SJSA1 (cell line): ENCODE data around the gene ZSCAN18. TPM values are rescaled to one million over a fixed set of nuclear protein-coding genes. Genes with fewer than 3 reads are reported as not detected.

Source experiments
- DNase-seq, 2 experiments: peaks; one replicate each; pipeline ENCODE4 v3.0.0-alpha.2; 2015 to 2020; ENCODE audit warnings: low spot score in 2 of 2, low read depth in 1 of 2
- H3K27ac ChIP-seq: fragments of 250-450 bp; sonication (Bioruptor Pico); 2 replicates; pipeline ENCODE4 v1.5.1; 2020; ENCODE audit warnings: mild to moderate bottlenecking, moderate library complexity
- H3K27me3 ChIP-seq: fragments of 250-450 bp; sonication (Bioruptor Pico); replicated peaks from 2 replicates; pipeline ENCODE4 v1.5.1; 2020; ENCODE audit warnings: mild to moderate bottlenecking, moderate library complexity
- H3K36me3 ChIP-seq: fragments of 250-450 bp; sonication (Bioruptor Pico); 2 replicates; pipeline ENCODE4 v1.5.1; 2020; ENCODE audit warnings: mild to moderate bottlenecking
- H3K4me1 ChIP-seq: fragments of 250-450 bp; sonication (Bioruptor Pico); replicated peaks from 2 replicates; pipeline ENCODE4 v1.6.1; 2021; ENCODE audit warnings: mild to moderate bottlenecking
- H3K4me3 ChIP-seq: fragments of 250-450 bp; sonication (Bioruptor Pico); 2 replicates; pipeline ENCODE4 v1.5.1; 2020; ENCODE audit warnings: mild to moderate bottlenecking
- H3K9me3 ChIP-seq: fragments of 250-450 bp; sonication (Bioruptor Pico); replicated peaks from 2 replicates; pipeline ENCODE4 v1.5.1; 2020; ENCODE audit warnings: mild to moderate bottlenecking
- total RNA-seq: library from RNA; depleted of rRNA; stranded (reverse); fragments of >200 nt; shearing (Covaris generic); gene quantifications from 2 replicates; pipeline ENCODE4 v1.2.3, GENCODE V29; 2014

The ZSCAN18 gene
- total RNA-seq, 1 experiment from 2014 or later = 0.26 TPM

GRCh38 chr19:58097349-58097748 lies 682 bp downstream of the ZSCAN18 start:
- no peaks in the 10 kb centered on the region for H3K36me3 ChIP-seq
- H3K9me3 ChIP-seq = peaks cover 14% of the 10 kb centered on the region
- DNase-seq = no peak
- H3K27ac ChIP-seq = no peak overlapping the region
- no peaks in the 10 kb centered on the region for H3K27me3 ChIP-seq
- H3K4me3 ChIP-seq = no peak overlapping the region
- no peaks in the 10 kb centered on the region for H3K4me1 ChIP-seq

GRCh38 chr19:58096884-58097283 lies 1.1 kb downstream of the ZSCAN18 start:
- Histone ChIP-seq H3K36me3 (no peaks in the 10 kb centered on the region), H3K4me1 (no peaks in the 10 kb centered on the region), H3K9me3 (peaks cover 14% of the 10 kb centered on the region), H3K4me3 (no peak overlapping the region), H3K27me3 (no peaks in the 10 kb centered on the region), H3K27ac (no peak overlapping the region)
- DNase-seq = no peak

GRCh38 chr19:58095328-58095727 lies 2.7 kb downstream of the ZSCAN18 start:
- DNase-seq = no peak
- Histone ChIP-seq H3K27ac (no peak overlapping the region), H3K4me1 (no peaks in the 10 kb centered on the region), H3K36me3 (no peaks in the 10 kb centered on the region), H3K27me3 (no peaks in the 10 kb centered on the region), H3K9me3 (peaks cover 14% of the 10 kb centered on the region), H3K4me3 (no peak overlapping the region)

GRCh38 chr19:58093071-58093470 lies 5.0 kb downstream of the ZSCAN18 start:
- Histone ChIP-seq H3K27me3 (no peaks in the 10 kb centered on the region), H3K4me1 (no peaks in the 10 kb centered on the region), H3K9me3 (peaks cover 22% of the 10 kb centered on the region), H3K27ac (no peak overlapping the region), H3K36me3 (no peaks in the 10 kb centered on the region), H3K4me3 (no peak overlapping the region)
- no peak for DNase-seq

GRCh38 chr19:58091251-58091995 lies 6.6 kb downstream of the ZSCAN18 start:
- no peaks in the 10 kb centered on the region for H3K36me3 ChIP-seq
- peaks cover 26% of the 10 kb centered on the region for H3K9me3 ChIP-seq
- H3K27me3 ChIP-seq = no peaks in the 10 kb centered on the region
- H3K4me1 ChIP-seq = no peaks in the 10 kb centered on the region
- H3K4me3 ChIP-seq = no peak overlapping the region
- H3K27ac ChIP-seq = no peak overlapping the region
- no peak for DNase-seq

GRCh38 chr19:58089846-58090245 lies 8.2 kb downstream of the ZSCAN18 start:
- DNase-seq = no peak
- Histone ChIP-seq H3K9me3 (peaks cover 35% of the 10 kb centered on the region), H3K4me3 (no peak overlapping the region), H3K27me3 (no peaks in the 10 kb centered on the region), H3K27ac (no peak overlapping the region), H3K36me3 (no peaks in the 10 kb centered on the region), H3K4me1 (no peaks in the 10 kb centered on the region)

GRCh38 chr19:58088521-58089052 lies 9.4 kb downstream of the ZSCAN18 start:
- no peaks in the 10 kb centered on the region for H3K36me3 ChIP-seq
- H3K27me3 ChIP-seq = no peaks in the 10 kb centered on the region
- no peaks in the 10 kb centered on the region for H3K4me1 ChIP-seq
- no peak for DNase-seq
- H3K4me3 ChIP-seq = no peak overlapping the region
- H3K9me3 ChIP-seq = peaks cover 39% of the 10 kb centered on the region
- H3K27ac ChIP-seq = no peak overlapping the region

- Histone ChIP-seq H3K4me1 (no peaks in the 10 kb centered on the region), H3K36me3 (no peaks in the 10 kb centered on the region), H3K4me3 (no peak overlapping the region), H3K27ac (no peak overlapping the region), H3K9me3 (peaks cover 44% of the 10 kb centered on the region), H3K27me3 (no peaks in the 10 kb centered on the region)
- no peak for DNase-seq
Observed at GRCh38 chr19:58086825-58087710, 11.0 kb downstream of the ZSCAN18 start.

GRCh38 chr19:58085348-58085875 lies 12.6 kb downstream of the ZSCAN18 start:
- Histone ChIP-seq H3K4me3 (no peak overlapping the region), H3K27ac (no peak overlapping the region), H3K4me1 (no peaks in the 10 kb centered on the region), H3K9me3 (peaks cover 50% of the 10 kb centered on the region), H3K36me3 (no peaks in the 10 kb centered on the region), H3K27me3 (no peaks in the 10 kb centered on the region)
- no peak for DNase-seq

GRCh38 chr19:58084596-58085347 lies 13.3 kb downstream of the ZSCAN18 start:
- H3K4me1 ChIP-seq = no peaks in the 10 kb centered on the region
- H3K4me3 ChIP-seq = no peak overlapping the region
- no peaks in the 10 kb centered on the region for H3K27me3 ChIP-seq
- no peaks in the 10 kb centered on the region for H3K36me3 ChIP-seq
- H3K9me3 ChIP-seq = peaks cover 45% of the 10 kb centered on the region
- no peak overlapping the region for H3K27ac ChIP-seq
- no peak for DNase-seq

GRCh38 chr19:58083021-58083420 lies 15.0 kb downstream of the ZSCAN18 start:
- H3K4me1 ChIP-seq = no peaks in the 10 kb centered on the region

GRCh38 chr19:58079792-58080191 lies 18.2 kb downstream of the ZSCAN18 start:
- no peak overlapping the region for H3K4me3 ChIP-seq
- no peak overlapping the region for H3K27ac ChIP-seq
- H3K27me3 ChIP-seq = no peaks in the 10 kb centered on the region
- H3K4me1 ChIP-seq = no peaks in the 10 kb centered on the region
- H3K9me3 ChIP-seq = peaks cover 24% of the 10 kb centered on the region
- no peak for DNase-seq
- no peaks in the 10 kb centered on the region for H3K36me3 ChIP-seq

More at GRCh38 chr19:58083021-58083420, 15.0 kb downstream of the ZSCAN18 start:
- H3K4me3 ChIP-seq = no peak overlapping the region
- no peaks in the 10 kb centered on the region for H3K27me3 ChIP-seq
- H3K27ac ChIP-seq = no peak overlapping the region
- peaks cover 43% of the 10 kb centered on the region for H3K9me3 ChIP-seq
- no peak for DNase-seq
- H3K36me3 ChIP-seq = no peaks in the 10 kb centered on the region

GRCh38 chr19:58067240-58067912 lies 30.7 kb downstream of the ZSCAN18 start:
- no peak for DNase-seq
- H3K36me3 ChIP-seq = no peaks in the 10 kb centered on the region
- peaks cover 8% of the 10 kb centered on the region; the same call in 1 of the 2 replicates for H3K9me3 ChIP-seq

More at GRCh38 chr19:58067240-58067912, 30.7 kb downstream of the ZSCAN18 start:
- Histone ChIP-seq H3K27me3 (no peaks in the 10 kb centered on the region), H3K4me3 (no peak overlapping the region), H3K27ac (no peak overlapping the region), H3K4me1 (no peaks in the 10 kb centered on the region)
